Measurements from ENCODE around the gene TRIM23.
A peak's percentile ranks its signal among the peaks of the same experiment; 100 is the strongest.

Gene TRIM23

DNA sequence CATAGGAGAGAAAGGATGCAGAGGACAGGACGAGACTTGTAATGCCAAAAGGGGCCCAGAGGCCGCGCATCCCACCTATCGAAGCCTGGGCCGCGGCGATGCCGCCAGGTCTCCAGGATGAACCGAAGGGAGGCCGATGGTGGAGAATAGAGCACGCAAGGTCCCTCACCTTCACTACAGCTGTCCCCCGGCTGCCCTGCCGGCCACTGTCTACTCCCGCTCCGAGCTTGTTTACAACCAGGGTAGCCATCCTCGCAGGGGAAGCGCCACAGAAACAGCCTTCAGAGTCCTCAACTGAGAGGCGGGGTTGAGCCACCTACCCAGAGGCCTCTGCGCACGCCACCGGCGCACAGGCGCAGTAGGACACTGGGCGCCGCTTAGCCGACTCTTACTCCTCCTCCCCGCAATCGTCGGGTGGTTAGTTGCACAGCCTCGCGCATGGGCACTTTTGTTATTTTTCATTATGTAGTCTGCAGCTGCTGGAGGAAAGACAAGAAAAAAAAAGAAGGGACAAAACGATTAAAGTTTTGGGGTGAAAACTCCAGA, at the start of gene TRIM23:
TRIM23 (minus strand) TSS at position 309 of the 546 bp plus-strand sequence; CDS start at position 250, 59 bp downstream.
- H3K9ac ChIP-seq (ENCODE audit: low read depth, low read length, poor library complexity, severe bottlenecking): peak within 1 kb of the TSS; percentile 84
- TF ChIP-seq CTCF (conservative IDR thresholded peaks at IDR 0.05; ENCODE audit: low read length): peak; percentile 15; the same call in 1 of the 2 replicates
- no peak for TF ChIP-seq EZH2phosphoT487 (IDR thresholded peaks at IDR 0.05; ENCODE audit: borderline replicate concordance)
- peak within 1 kb of the TSS; percentile 96 for H3K4me3 ChIP-seq (ENCODE audit: low read length, poor library complexity, severe bottlenecking)
- peaks cover 8% of the 10 kb centered on the region for H4K20me1 ChIP-seq (ENCODE audit: insufficient read depth, low read length, poor library complexity, severe bottlenecking)
- H3K36me3 ChIP-seq (ENCODE audit: insufficient read depth, low read length): no peaks in the 10 kb centered on the region
- no peaks in the 10 kb centered on the region for H3K9me3 ChIP-seq (ENCODE audit: insufficient read depth, low read depth, low read length)
- H3K4me2 ChIP-seq (ENCODE audit: low read depth, low read length, poor library complexity, severe bottlenecking): peak within 1 kb of the TSS; percentile 80
- peaks cover 66% of the 10 kb centered on the region for H3K79me2 ChIP-seq (ENCODE audit: insufficient read depth, low read length)
- H3F3A ChIP-seq (ENCODE audit: low read depth): no peaks in the 10 kb centered on the region
- no peaks in the 10 kb centered on the region for H3K27me3 ChIP-seq (ENCODE audit: insufficient read depth, low read length, poor library complexity, severe bottlenecking)
- peak within 1 kb of the TSS; percentile 94 for H2AFZ ChIP-seq (ENCODE audit: low read length)
- peaks cover 33% of the 10 kb centered on the region for H3K4me1 ChIP-seq (ENCODE audit: insufficient read depth, low read length, poor library complexity, severe bottlenecking)
- no peaks in the 10 kb centered on the region for H3K9me2 ChIP-seq (replicated peaks; ENCODE audit: low read depth, low read length)

GRCh38 chr5:65672796-65673195, 48.7 kb upstream of the TRIM23 start:
- H3K9me2 ChIP-seq (replicated peaks; ENCODE audit: low read depth, low read length): no peaks in the 10 kb centered on the region

DNA sequence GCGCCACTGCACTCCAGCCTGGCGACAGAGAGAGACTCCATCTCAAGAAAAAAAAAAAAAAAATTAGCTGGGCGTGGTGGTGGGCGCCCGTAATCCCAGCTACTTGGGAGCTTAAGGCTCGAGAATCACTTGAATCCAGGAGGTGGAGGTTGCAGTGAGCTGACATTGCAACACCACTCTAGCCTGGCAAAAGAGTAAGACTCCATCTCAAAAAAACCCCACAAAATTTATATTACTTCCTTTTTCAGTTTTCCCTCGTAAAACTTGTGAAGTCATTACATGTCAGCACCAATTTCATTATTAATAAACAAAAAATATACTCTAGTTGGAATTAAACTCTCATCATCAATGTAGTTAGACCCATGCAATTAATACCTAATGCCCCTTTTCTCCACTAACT, 44.6 kb upstream of the TRIM23 start:
- Histone ChIP-seq H3K4me1 (ENCODE audit: insufficient read depth, low read length, poor library complexity, severe bottlenecking) (peaks cover 4% of the 10 kb centered on the region), H3K4me2 (ENCODE audit: low read depth, low read length, poor library complexity, severe bottlenecking) (no peak overlapping the region), H4K20me1 (ENCODE audit: insufficient read depth, low read length, poor library complexity, severe bottlenecking) (no peaks in the 10 kb centered on the region), H3K27me3 (ENCODE audit: insufficient read depth, low read length, poor library complexity, severe bottlenecking) (no peaks in the 10 kb centered on the region), H2AFZ (ENCODE audit: low read length) (no peak overlapping the region), H3K36me3 (ENCODE audit: insufficient read depth, low read length) (peaks cover 25% of the 10 kb centered on the region; the same call in 1 of the 2 replicates), H3K79me2 (ENCODE audit: insufficient read depth, low read length) (no peaks in the 10 kb centered on the region), H3F3A (ENCODE audit: low read depth) (no peaks in the 10 kb centered on the region), H3K9me2 (replicated peaks; ENCODE audit: low read depth, low read length) (no peaks in the 10 kb centered on the region), H3K9ac (ENCODE audit: low read depth, low read length, poor library complexity, severe bottlenecking) (no peak overlapping the region), H3K9me3 (ENCODE audit: insufficient read depth, low read depth, low read length) (no peaks in the 10 kb centered on the region), H3K4me3 (ENCODE audit: low read length, poor library complexity, severe bottlenecking) (no peak overlapping the region)
- TF ChIP-seq EZH2phosphoT487 (IDR thresholded peaks at IDR 0.05; ENCODE audit: borderline replicate concordance) (no peak), CTCF (conservative IDR thresholded peaks at IDR 0.05; ENCODE audit: low read length) (no peak)

More at GRCh38 chr5:65672796-65673195, 48.7 kb upstream of the TRIM23 start:
- Histone ChIP-seq H3K9me3 (ENCODE audit: insufficient read depth, low read depth, low read length) (no peaks in the 10 kb centered on the region), H4K20me1 (ENCODE audit: insufficient read depth, low read length, poor library complexity, severe bottlenecking) (no peaks in the 10 kb centered on the region), H3K4me3 (ENCODE audit: low read length, poor library complexity, severe bottlenecking) (no peak overlapping the region), H3K4me1 (ENCODE audit: insufficient read depth, low read length, poor library complexity, severe bottlenecking) (peaks cover 4% of the 10 kb centered on the region), H3K79me2 (ENCODE audit: insufficient read depth, low read length) (no peaks in the 10 kb centered on the region), H3K36me3 (ENCODE audit: insufficient read depth, low read length) (peaks cover 16% of the 10 kb centered on the region; the same call in 1 of the 2 replicates), H2AFZ (ENCODE audit: low read length) (no peak overlapping the region), H3K27me3 (ENCODE audit: insufficient read depth, low read length, poor library complexity, severe bottlenecking) (no peaks in the 10 kb centered on the region), H3K4me2 (ENCODE audit: low read depth, low read length, poor library complexity, severe bottlenecking) (no peak overlapping the region), H3K9ac (ENCODE audit: low read depth, low read length, poor library complexity, severe bottlenecking) (no peak overlapping the region), H3F3A (ENCODE audit: low read depth) (no peaks in the 10 kb centered on the region)
- TF ChIP-seq CTCF (conservative IDR thresholded peaks at IDR 0.05; ENCODE audit: low read length) (no peak), EZH2phosphoT487 (IDR thresholded peaks at IDR 0.05; ENCODE audit: borderline replicate concordance) (no peak)

Data from Loucy (cell line).